ENCODE measurements around the gene ZNF839. TPM values are rescaled to one million over a fixed set of nuclear protein-coding genes. Genes with fewer than 3 reads are reported as not detected.
A peak's percentile ranks its signal among the peaks of the same experiment; 100 is the strongest.
"Not testable (repeated sequence)": the region's sequence is repeated elsewhere in the genome, so short reads cannot be mapped to it uniquely, and the experiment has no call there.

ZNF839 gene
- 10.2 TPM for total RNA-seq
- long read RNA-seq, partial matches to known transcripts, result 2 of 15 reads
- long read RNA-seq, other reads (novel, unspliced or antisense), result 11 of 15 reads

DNA sequence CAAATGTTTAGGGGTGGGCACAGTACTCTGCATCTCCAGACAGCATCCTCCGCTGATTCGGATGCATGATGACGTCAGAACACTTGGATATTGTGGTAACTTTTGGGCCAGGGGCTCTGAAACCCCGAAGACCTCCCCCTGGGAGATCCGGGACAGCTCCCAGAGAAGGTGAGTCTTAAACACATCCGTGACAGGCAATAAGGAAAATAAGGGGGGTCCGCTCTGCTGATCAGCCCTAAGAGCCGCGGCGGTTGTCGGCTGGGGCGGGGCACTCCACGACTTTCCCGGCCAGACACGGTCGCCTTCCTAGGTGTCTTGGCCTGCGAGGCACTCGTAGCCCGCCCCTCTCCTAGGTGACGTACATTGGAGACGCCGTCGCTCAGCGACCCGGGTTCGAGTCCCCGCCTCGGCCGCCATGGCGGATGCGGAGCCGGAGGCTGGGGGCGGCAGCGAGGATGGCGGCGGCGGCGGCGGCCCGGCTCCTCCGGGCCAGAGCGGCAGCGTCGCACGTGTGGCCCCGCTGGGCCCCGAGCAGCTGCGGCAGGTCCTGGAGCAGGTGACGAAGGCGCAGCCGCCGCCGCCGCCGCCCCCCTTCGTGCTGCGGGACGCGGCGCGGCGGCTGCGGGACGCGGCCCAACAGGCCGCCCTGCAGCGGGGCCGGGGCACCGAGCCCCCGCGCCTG, at the start of gene ZNF839:
TSS of gene ZNF839 (plus strand) at position 396 of the 682 bp plus-strand sequence. CDS start at position 416, 20 bp downstream.
- intact Hi-C loops (cut with DNase I), result loop anchor here (5.0 kb wide), 5 partner anchors 43 to 612 kb away; partner anchors contain the start of genes ANKRD9, CINP, HSP90AA1 and TECPR2
- peak; percentile 96 for DNase-seq (ENCODE audit: low spot score)

DNA sequence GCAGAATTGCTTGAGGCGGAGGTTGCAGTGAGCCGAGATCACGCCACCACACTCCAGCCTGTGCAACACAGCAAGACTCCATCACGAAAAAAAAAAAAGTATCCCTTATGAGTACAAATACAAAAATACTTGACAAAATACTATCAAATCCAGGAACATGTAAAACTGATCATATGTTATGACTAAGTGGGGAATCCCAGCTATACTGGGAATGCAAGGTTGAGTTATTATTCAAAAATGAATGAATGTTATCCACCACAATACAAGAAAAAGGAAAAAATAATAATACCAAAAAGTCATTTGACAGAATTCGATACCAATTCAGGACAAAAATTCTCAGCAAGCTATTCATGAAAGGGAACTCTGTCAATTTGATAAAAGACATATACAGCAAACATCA, 47.2 kb upstream of the ZNF839 start:
- intact Hi-C loops (cut with DNase I), result no loop called here
- DNase-seq (ENCODE audit: low spot score), result no peak

DNA sequence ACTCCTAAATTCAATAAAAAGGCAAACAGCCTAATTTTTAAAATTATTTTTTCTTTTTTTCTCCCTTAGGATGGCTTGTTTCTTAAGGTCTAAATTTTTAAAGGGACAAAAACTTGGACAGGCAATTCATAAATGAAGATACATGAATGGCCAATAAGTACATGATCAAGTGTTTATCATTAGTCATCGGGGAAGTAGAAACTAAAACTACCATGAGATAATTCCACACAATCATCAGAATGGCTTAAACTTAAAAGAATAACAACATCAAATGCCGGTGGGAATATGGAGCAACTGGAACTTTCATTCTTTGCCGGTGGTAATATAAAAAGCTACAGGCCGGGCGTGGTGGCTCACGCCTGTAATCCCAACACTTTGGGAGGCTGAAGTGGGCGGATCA, 43.7 kb upstream of the ZNF839 start:
- DNase-seq (ENCODE audit: low spot score), result no peak

DNA sequence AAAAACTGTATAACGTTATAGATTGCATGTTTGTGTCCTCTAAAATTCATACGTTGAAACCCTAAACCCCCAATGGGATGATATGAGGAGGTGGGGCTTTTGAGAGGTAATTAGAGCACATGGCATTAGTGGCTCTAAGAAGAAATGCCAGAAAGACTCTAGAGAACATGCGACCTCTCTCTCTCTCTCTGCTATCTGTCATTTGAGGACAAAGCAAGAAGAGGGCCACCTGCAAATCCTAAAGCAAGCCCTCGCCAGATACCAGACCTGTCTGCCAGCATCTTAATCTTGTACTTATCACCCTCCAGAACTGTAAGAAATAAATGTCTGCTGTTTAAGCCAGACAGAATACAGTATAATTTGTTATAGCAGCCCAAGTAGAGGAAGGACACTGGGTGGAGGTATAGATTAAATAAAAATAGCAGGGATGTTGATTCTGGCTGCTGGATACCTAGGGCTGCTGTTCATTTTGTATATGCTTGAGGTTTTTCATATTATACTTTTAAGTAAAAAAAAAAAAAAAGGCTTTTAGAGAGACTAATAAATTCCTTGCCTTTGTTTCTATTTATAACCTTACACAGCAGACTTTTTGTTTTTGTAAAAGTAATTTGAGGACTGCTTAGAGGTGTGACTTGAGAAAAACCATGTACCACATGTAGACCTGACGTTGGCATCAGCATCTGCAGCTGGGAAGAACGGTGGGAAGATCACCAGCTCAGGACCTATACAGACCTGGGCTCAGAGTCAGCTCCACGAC, 41.5 kb upstream of the ZNF839 start:
- intact Hi-C loops (cut with DNase I), result no loop called here
- DNase-seq (ENCODE audit: low spot score), result peak; percentile 26

More for the DNA sequence above, 43.7 kb upstream of the ZNF839 start:
- intact Hi-C loops (cut with DNase I), result no loop called here

DNA sequence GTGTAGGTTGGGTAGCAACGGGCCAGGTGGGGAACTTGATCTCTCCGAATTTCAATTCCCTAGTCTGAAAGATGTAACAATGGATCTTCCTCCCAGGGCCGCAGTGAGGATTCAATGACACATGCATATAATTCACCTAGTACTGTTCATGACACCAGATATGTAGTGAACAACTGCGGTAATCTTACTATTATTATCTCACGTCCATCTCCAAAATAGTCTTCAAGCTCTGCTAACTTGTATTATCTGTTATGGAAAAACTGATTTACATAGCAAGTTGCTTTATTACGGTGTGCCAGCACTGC, 41.0 kb upstream of the ZNF839 start:
- DNase-seq (ENCODE audit: low spot score), result no peak
- intact Hi-C loops (cut with DNase I), result no loop called here

DNA sequence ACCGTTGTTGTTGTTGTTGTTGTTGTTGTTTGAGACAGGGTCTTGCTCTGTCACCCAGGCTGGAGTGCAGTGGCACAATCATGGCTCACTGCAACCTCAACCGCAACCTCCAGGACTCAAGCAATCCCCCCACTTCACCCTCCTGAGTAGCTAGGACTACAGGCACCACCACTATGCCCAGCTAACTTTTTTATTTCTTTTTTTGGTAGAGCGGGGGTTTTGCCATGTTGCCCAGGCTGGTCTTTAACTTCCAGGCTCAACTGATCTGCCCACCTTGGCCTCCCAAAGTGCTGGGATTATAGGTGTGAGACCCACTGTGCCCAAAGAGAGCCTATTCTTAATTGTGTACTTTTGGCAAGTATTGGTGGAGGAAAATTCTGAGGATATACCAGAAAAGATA, 40.3 kb upstream of the ZNF839 start:
- no peak for DNase-seq (ENCODE audit: low spot score)
- intact Hi-C loops (cut with DNase I), result no loop called here

DNA sequence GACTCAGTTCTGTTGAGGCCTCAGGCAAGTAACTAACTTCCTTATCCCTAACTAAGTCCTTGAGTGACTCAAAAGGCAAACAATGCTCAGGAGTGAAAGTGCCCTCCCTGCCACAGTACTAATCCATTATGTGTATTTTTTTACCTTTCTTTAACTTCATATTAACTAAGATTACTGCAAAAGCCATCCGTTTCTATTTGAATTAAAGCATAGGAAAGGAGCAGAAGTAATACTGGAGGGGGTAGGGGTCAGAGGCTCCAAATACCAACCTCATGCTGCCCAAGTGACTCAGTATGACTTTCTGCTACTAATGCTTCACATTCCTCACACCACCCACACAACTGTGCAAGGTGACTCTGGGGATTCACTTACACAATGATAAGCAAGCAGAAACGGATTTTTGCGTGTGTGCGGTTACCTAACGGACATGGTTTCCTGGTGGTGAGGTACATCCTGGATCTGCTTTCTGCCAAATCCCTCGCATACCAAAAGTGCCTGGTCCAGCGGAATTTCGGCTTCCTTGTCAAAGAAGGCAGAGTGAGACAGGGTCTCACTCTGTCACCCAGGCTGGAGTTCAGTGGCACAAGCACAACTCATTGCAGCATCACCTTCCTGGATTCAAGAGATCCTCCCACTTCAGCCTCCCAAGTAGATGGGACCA, 39.7 kb upstream of the ZNF839 start:
- intact Hi-C loops (cut with DNase I), result no loop called here
- peak; percentile 19 for DNase-seq (ENCODE audit: low spot score)

DNA sequence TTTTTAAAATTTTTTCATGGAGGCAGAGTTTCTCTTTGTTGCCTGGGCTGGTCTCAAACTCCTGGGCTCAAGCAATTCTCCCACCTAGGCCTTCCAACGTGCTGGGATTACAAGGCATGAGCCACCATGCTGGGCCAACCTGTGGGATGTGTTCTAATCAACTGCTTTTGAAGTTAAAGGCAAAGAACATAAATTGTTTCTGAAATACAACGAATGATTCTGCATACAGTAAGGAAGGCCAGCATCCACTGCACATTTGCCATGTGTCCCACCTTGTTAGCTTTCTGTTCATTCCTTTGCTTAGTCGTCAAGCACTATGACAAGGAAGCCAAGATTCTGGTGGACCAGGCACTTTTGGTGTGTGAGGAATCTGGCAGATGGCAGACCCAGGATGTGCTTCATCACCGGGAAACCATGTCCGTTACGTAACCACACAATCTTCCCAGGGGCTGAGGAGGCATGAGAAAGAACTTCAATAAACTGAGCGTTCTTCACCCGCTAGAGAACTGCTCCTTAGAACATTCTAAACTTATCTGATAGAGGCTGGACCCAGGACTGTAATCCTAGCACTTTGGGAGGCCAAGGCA, 39.1 kb upstream of the ZNF839 start:
- peak; percentile 33 for DNase-seq (ENCODE audit: low spot score)
- intact Hi-C loops (cut with DNase I), result no loop called here

DNA sequence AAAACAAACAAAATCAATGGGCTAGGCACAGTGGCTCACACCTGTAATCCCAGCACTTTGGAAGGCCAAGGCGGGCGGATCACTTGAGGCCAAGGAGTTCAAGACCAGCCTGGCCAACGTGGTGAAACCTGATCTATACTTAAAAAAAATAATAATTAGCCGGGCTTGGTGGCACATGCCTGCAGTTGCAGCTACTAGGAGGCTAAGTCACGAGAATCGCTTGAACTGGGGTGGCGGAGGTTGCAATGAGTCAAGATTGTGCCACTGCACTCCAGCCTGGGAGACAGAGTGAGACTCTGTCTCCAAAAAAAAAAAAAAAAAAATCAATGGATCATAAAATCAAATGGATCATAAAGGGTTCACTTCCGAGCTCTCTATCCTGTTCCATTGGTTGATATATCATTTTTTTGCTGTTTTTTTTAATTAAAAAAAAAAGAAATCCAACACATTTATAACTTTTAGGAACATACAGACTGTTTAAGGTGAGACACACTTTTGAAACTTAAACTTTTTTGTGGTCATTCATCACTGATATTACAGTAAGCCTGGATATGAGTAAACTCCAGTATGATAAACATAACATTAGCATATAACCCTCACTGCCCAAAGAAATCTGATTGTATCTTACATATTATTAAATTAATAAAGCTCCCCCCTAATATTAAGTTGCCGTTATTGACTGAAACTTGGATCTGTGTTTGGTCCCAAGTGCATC, 36.6 kb upstream of the ZNF839 start:
- no peak for DNase-seq (ENCODE audit: low spot score)

DNA sequence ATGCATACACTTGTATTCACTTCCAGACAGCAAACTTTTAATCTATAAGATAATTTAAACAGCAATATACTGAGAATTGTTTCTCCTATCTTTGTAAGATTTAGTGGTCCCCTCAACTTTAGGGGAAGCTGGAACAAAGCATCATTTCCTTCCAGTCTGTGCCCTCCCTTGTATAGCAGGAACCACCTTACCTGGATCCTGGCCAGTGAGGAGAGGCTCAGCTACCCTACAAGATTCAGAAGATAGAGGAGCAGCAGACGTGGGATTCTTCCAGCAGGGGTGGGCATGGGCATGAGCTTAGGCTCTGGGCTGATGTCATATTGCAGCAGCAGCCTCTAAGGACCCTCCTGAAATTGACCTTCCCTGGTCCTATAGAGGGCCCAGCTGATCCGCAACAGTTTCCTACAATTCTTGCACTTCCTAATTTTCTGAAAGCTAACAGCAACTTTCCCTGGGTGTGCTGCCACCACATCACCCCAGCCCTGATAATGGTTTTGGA, 35.9 kb upstream of the ZNF839 start:
- intact Hi-C loops (cut with DNase I), result no loop called here
- peak; percentile 15 for DNase-seq (ENCODE audit: low spot score)

More for the DNA sequence above, 36.6 kb upstream of the ZNF839 start:
- intact Hi-C loops (cut with DNase I), result no loop called here

DNA sequence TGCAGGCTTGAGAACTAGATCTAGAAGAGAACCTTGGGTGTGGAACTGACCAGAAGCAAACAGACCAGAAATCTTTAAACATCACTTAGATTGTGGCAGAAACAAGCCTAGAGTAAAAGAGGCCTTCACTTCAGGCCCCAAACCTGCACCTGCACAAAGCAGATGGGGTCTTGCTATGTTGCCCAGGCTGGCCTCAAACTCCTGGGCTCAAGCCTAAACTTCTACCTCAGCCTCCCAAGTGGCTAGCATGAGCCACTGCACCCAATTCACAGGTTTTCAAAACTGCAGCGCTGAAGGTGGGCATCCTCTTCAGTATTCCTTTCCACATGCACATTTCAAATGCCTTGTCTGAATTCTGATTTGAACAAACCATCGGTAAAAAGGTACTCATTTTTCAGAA, 34.4 kb upstream of the ZNF839 start:
- no peak for DNase-seq (ENCODE audit: low spot score)
- intact Hi-C loops (cut with DNase I), result no loop called here

DNA sequence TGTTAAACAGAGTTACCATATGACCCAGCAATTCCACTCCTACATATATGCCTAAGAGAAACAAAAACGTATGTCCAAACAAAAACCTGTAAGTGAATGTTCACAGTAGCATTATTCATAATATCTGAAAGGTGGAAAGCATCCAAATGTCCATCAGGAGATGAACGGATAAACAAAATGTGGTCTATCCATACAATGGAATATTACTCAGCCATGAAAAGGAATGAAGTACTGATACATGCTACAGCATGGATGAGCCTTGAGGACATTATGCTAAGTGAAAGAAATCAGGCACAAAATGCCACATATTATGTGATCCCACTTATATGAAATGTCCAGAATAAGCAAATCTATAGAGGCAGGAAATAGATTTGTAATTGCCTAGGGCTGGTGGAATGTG, 31.4 kb upstream of the ZNF839 start:
- no peak for DNase-seq (ENCODE audit: low spot score)
- intact Hi-C loops (cut with DNase I), result no loop called here

DNA sequence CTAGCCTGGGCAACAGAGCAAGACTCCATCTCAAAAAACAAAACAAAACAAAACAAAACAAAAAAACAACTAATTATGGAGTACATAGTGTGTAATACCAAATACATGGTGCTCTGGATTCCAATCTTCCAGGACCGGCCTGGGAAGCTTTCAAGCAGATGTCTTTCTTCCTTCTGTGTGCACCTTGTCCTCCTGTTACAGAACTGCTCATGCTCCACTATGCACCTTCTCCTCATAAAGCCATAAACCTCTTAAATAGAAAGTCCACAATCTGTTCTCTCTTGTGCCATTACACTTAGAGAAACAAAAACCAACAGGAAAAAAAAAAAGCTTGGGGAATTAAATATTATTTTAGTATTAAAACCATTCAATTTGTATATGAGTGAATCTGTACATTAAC, 27.1 kb upstream of the ZNF839 start:
- no peak for DNase-seq (ENCODE audit: low spot score)
- intact Hi-C loops (cut with DNase I), result no loop called here

DNA sequence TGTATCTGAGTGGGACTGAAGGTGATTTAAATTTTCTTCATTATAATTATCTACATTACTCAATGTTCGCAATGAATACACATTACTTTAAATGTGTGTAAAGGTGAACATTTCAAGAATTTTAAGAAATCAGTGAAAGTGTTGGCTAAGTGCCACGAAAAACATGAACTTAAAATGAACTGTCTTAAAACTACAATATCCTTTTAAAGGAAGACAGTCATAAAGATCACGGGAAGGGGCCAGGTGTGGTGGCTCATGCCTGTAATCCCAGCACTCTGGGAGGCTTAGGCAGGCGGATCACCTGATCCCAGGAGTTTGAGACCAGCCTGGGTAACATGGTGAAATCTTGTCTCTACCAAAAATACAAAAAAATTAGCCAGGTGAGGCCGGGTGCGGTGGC, 25.8 kb upstream of the ZNF839 start:
- no peak for DNase-seq (ENCODE audit: low spot score)
- intact Hi-C loops (cut with DNase I), result no loop called here

DNA sequence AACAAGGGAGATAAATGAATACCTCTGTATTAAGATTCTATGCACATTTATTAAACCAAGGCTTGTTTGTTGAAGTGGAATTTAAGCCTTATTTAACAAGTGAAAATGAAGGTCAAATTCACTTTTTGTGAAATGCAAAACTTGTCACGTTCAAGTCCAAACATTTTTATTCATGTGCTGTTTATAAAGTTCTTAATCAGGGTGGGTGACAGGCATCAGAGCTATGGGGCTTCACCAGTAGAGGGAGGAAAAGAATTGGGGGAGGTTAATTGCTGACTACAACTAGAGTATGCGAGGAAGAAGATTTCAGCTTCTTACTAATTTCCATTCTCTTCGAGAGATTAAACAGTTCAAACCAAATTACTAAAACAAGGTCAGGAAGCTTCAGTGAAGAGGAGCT, 24.3 kb upstream of the ZNF839 start:
- intact Hi-C loops (cut with DNase I), result no loop called here
- DNase-seq (ENCODE audit: low spot score), result no peak

DNA sequence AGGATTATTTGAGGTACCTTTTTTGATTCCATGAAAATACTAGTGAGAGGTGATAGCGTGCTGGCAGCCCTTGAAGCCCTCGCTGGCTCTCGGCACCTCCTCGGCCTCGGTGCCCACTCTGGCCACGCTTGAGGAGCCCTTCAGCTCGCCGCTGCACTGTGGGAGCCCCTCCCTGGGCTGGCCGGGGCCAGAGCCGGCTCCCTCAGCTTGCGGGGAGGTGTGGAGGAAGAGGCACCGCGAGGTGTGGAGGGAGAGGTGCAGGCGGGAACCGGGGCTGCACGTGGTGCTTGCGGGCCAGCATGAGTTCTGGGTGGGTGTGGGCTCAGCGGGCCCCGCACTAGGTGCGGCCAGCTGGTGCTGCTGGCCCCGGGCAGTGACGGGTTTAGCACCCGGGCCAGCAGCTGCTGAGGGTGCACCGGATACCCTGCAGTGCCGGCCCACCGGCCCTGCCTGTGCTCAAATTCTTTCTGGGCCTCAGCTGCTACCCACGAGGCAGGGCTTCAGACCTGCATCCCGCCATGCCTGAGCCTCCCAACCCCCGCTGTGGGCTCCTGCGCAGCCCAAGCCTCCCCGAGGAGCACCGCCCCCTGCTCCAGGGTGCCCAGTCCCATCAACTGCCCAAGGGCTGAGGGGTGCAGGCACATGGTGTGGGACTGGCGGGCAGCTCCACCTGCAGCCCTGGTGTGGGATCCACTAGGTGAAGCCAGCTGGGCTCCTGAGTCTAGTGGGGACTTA, 21.9 kb upstream of the ZNF839 start:
- DNase-seq (ENCODE audit: low spot score), result peak; percentile 72

DNA sequence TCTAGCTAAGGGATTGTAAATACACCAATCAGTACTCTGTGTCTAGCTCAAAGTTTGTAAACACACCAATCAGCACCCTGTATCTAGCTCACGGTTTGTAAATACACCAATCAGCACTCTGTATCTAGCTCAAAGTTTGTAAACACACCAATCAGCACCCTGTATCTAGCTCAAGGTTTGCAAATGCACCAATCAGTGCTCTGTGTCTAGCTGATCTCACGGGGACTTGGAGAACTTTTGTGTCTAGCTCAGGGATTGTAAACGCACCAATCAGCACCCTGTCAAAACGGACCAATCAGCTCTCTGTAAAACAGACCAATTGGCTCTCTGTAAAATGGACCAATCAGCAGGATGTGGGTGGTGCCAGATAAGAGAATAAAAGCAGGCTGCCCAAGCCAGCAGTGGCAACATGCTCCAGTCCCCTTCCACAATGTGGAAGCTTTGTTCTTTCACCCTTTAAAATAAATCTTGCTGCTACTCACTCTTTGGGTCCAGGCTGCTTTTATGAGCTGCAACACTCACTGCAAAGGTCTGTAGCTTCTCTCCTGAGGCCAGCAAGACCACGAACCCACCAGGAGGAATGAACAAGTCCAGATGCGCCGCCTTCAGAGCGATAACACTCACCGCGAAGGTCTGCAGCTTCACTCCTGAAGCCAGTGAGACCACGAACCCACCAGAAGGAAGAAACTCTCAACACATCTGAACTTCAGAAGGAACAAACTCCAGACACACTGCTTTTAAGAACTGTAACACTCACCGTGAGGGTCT, 21.1 kb upstream of the ZNF839 start:
- intact Hi-C loops (cut with DNase I); DNase-seq (ENCODE audit: low spot score): not testable (repeated sequence)

More for the DNA sequence above, 21.9 kb upstream of the ZNF839 start:
- intact Hi-C loops (cut with DNase I), result no loop called here

DNA sequence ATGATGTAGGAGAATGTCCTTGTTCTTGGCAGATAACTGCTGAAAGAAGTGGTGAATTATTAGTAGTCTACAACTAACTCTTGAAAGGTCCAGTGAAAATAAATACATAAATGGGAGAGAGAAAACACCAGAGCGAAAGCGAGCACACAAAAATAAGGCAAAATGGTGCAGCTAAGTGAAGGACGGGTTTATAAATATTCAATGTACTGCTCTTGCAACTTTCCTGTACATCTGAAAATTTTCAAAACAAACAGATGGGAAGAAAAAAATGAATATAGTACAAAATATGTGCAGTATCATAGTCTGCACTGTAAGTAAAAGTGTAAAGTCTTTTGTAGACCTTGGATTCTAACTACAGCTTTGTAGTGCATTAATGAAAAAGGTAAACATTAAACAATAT, 15.9 kb upstream of the ZNF839 start:
- no peak for DNase-seq (ENCODE audit: low spot score)
- intact Hi-C loops (cut with DNase I), result loop anchor here (2.0 kb wide), 1 partner anchor 69 kb away; no protein-coding TSS in a partner anchor

All from cardiac septum (tissue), 1 donor.